NCI-H524 treated with DMSO at 0.1 percent for 48 hours (cell line): ENCODE results near the gene OLFM1.
"Not testable (repeated sequence)": the region's sequence is repeated elsewhere in the genome, so short reads cannot be mapped to it uniquely, and the experiment has no call there.

Experiments used
- DNase-seq: peaks from one replicate; lab custom pipeline; 2025; lab: John Stamatoyannopoulos, UW

Gene OLFM1

GRCh38 chr9:135134268-135135022 is 47.0 kb downstream of the OLFM1 start:
- DNase-seq = peak; percentile 83

- no peak for DNase-seq
Measured at GRCh38 chr9:135135171-135135928, 47.9 kb downstream of the OLFM1 start.

- DNase-seq = no peak
Measured at GRCh38 chr9:135135929-135136315, 48.5 kb downstream of the OLFM1 start.

- DNase-seq = no peak
Measured at GRCh38 chr9:135136481-135136880, 49.0 kb downstream of the OLFM1 start.

GRCh38 chr9:135136991-135137832 is 49.7 kb downstream of the OLFM1 start:
- DNase-seq = no peak

GRCh38 chr9:135138078-135138855 is 50.8 kb downstream of the OLFM1 start:
- no peak for DNase-seq

GRCh38 chr9:135139366-135139959 is 52.0 kb downstream of the OLFM1 start:
- no peak for DNase-seq

- no peak for DNase-seq
Measured at GRCh38 chr9:135141183-135141774, 53.8 kb downstream of the OLFM1 start.

- no peak for DNase-seq
Measured at GRCh38 chr9:135144581-135145170, 57.2 kb downstream of the OLFM1 start.

GRCh38 chr9:135145312-135145711 is 57.8 kb downstream of the OLFM1 start:
- no peak for DNase-seq

GRCh38 chr9:135146241-135146640 is 58.8 kb downstream of the OLFM1 start:
- no peak for DNase-seq

- DNase-seq = no peak
Measured at GRCh38 chr9:135146766-135147473, 59.5 kb downstream of the OLFM1 start.

- DNase-seq = peak; percentile 48
Measured at GRCh38 chr9:135147474-135147805, 60.0 kb downstream of the OLFM1 start.

- no peak for DNase-seq
Measured at GRCh38 chr9:135147938-135148337, 60.5 kb downstream of the OLFM1 start.

- DNase-seq = no peak
Measured at GRCh38 chr9:135148386-135148785, 60.9 kb downstream of the OLFM1 start.

- not testable (repeated sequence) for DNase-seq
Measured at GRCh38 chr9:135149901-135150300, 62.4 kb downstream of the OLFM1 start.

GRCh38 chr9:135150981-135151380 is 63.5 kb downstream of the OLFM1 start:
- no peak for DNase-seq

GRCh38 chr9:135151757-135152613 is 64.5 kb downstream of the OLFM1 start:
- DNase-seq = no peak
